ENCODE data around the gene CFAP300.

Gene CFAP300

DNA sequence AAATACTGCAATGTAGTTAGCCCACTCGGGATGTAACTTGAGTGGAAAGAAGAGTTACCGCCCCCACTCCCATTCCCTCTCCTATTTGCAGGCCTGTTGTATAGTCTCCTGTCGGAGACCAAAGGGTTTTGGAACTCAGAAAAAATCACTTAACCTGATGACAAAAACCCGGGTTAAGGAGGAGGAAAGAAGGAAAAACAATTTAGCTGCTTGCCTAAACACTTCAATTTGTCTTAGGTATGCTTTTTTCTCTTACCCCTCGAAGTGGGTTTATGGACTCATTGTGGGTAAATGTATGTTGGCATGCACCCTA is 65.2 kb downstream of the CFAP300 start:
- no peak for DNase-seq
- peaks cover 15% of the 10 kb centered on the region for H3K27me3 ChIP-seq (ENCODE audit: insufficient read depth, low read depth, severe bottlenecking)
- no peak overlapping the region for H3K4me3 ChIP-seq (ENCODE audit: low read depth, low read length)
- H3K36me3 ChIP-seq: no peaks in the 10 kb centered on the region
- TF ChIP-seq, protein P1, sequence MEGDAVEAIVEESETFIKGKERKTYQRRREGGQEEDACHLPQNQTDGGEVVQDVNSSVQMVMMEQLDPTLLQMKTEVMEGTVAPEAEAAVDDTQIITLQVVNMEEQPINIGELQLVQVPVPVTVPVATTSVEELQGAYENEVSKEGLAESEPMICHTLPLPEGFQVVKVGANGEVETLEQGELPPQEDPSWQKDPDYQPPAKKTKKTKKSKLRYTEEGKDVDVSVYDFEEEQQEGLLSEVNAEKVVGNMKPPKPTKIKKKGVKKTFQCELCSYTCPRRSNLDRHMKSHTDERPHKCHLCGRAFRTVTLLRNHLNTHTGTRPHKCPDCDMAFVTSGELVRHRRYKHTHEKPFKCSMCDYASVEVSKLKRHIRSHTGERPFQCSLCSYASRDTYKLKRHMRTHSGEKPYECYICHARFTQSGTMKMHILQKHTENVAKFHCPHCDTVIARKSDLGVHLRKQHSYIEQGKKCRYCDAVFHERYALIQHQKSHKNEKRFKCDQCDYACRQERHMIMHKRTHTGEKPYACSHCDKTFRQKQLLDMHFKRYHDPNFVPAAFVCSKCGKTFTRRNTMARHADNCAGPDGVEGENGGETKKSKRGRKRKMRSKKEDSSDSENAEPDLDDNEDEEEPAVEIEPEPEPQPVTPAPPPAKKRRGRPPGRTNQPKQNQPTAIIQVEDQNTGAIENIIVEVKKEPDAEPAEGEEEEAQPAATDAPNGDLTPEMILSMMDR (IDR thresholded peaks at IDR 0.05; ENCODE audit: low read depth, low read length): no peak
- H3K9me3 ChIP-seq (ENCODE audit: severe bottlenecking): no peaks in the 10 kb centered on the region
- no peak overlapping the region for H3K27ac ChIP-seq

DNA sequence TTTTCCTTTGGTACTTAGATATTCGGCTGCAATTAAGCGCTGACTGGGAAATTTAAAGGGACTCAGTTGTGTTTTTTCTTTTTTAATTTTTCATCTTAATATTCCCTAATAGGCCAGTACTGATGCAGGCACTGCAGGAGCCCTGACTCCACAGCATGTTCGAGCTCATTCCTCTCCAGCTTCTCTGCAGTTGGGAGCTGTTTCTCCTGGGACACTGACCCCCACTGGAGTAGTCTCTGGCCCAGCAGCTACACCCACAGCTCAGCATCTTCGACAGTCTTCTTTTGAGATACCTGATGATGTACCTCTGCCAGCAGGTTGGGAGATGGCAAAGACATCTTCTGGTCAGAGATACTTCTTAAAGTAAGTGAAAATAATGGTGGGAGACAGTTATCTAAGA is 66.8 kb downstream of the CFAP300 start:
- Histone ChIP-seq H3K36me3 (no peaks in the 10 kb centered on the region), H3K9me3 (ENCODE audit: severe bottlenecking) (no peaks in the 10 kb centered on the region), H3K27ac (no peak overlapping the region), H3K27me3 (ENCODE audit: insufficient read depth, low read depth, severe bottlenecking) (peaks cover 15% of the 10 kb centered on the region), H3K4me3 (ENCODE audit: low read depth, low read length) (no peak overlapping the region)
- TF ChIP-seq, protein P1 (IDR thresholded peaks at IDR 0.05; ENCODE audit: low read depth, low read length): no peak
- no peak for DNase-seq

DNA sequence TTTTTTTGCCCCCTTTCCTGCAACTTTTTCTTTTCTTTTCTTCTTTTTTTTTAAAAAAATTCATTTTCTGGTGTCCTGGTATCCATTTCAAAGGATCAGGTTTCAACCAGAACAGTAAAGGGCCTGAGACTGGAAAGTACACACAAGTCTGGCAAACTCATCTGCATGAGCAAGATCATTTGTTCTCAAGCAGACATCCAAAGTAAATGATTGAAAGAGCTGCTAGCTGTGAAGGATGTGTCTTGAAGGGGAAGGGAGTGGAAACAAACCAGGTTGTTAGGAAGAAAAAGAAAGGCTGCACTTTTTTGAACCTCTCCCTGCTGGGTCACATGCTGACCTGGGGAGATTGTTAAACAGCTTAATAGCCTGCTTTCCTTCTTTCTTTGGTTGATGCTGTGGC is 68.3 kb downstream of the CFAP300 start:
- H3K4me3 ChIP-seq (ENCODE audit: low read depth, low read length): no peak overlapping the region
- no peaks in the 10 kb centered on the region for H3K9me3 ChIP-seq (ENCODE audit: severe bottlenecking)
- no peak overlapping the region for H3K27ac ChIP-seq
- TF ChIP-seq, protein P1 (IDR thresholded peaks at IDR 0.05; ENCODE audit: low read depth, low read length): no peak
- H3K36me3 ChIP-seq: no peaks in the 10 kb centered on the region
- DNase-seq: no peak
- peaks cover 7% of the 10 kb centered on the region for H3K27me3 ChIP-seq (ENCODE audit: insufficient read depth, low read depth, severe bottlenecking)

DNA sequence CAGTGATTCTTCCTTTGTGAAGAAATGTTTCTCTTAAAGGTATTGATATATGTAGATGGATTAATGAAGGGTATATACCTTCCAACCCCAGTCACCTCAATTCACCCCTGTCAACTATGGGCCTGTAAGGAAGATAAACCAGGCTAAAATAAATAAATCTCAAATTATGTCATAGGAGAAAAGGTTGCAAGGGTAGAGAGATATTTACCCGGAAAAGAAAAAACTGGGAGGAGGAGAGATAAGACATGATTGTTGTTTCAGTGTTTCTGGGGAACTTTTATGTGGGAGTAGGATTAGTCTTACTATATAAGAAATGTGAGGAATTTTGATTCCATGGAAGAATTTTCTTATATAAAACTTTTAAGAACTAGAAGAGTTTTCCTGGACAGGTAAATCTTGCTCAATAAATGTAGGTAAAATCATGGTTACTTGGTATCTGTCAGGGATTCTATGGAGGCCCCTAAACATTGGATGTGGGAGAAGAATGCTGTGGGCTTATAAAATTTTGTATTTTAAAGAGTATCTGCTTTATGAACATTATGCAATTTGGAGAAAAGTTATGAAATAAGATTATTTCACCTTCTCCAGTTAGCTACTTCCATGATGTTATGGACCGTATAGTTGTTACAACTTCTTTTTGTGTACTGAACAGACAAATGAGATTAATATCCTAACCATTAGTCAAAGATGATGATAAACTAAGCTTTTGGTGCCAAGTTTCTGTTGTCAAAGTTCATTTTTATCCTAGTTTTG is 69.4 kb downstream of the CFAP300 start:
- Histone ChIP-seq H3K4me3 (ENCODE audit: low read depth, low read length) (no peak overlapping the region), H3K36me3 (no peaks in the 10 kb centered on the region)
- TF ChIP-seq, protein P1 (IDR thresholded peaks at IDR 0.05; ENCODE audit: low read depth, low read length): no peak

DNA sequence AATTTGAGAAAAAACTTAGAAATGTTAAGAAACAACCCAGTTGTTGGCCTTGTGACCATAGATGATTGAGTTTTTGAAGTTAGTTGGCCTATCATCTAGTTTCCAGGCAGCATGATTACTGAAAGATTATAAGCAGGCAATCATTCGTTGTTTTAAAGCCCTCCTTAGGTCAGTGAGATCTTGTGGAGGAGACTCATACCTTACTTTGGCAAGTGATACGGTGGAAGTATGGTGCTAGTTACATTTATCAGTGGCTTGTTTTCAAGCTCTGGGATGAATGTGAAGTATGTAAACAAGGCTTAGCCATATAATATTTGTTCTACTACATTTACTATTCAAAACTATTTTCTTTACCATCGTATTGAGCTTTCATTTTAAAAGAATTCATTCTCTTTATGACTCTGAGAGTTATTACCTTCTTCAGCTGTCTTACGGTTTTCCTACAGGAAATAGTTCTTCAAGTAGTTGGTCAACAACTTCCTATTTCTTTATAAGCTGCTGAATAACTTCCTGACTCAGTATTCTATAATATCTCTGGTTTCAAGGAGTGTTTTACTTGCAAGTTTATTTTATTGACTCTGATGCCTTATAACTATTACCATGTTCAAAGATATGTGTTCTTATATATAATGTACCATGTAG is 70.4 kb downstream of the CFAP300 start:
- no peaks in the 10 kb centered on the region for H3K27me3 ChIP-seq (ENCODE audit: insufficient read depth, low read depth, severe bottlenecking)
- no peaks in the 10 kb centered on the region for H3K9me3 ChIP-seq (ENCODE audit: severe bottlenecking)
- no peak overlapping the region for H3K27ac ChIP-seq
- H3K4me3 ChIP-seq (ENCODE audit: low read depth, low read length): no peak overlapping the region
- DNase-seq: no peak
- H3K36me3 ChIP-seq: no peaks in the 10 kb centered on the region
- TF ChIP-seq, protein P1 (IDR thresholded peaks at IDR 0.05; ENCODE audit: low read depth, low read length): no peak

More for the DNA sequence above, 69.4 kb downstream of the CFAP300 start:
- H3K27ac ChIP-seq: no peak overlapping the region
- H3K27me3 ChIP-seq (ENCODE audit: insufficient read depth, low read depth, severe bottlenecking): peaks cover 5% of the 10 kb centered on the region
- no peak for DNase-seq
- no peaks in the 10 kb centered on the region for H3K9me3 ChIP-seq (ENCODE audit: severe bottlenecking)
